Measurements from ENCODE around the gene SLC35F4.

The SLC35F4 gene

GRCh38 chr14:57610631-57611030, 255.3 kb downstream of the SLC35F4 start:
- TF ChIP-seq CTCF (IDR thresholded peaks at IDR 0.05; ENCODE audit: insufficient read depth, low read length, missing control alignments): no peak
- POLR2A ChIA-PET: no interaction called here
- no peak for DNase-seq (ENCODE audit: low read depth, low spot score)
- no peak overlapping the region for H3K4me3 ChIP-seq (ENCODE audit: low read depth, low read length)
- CTCF ChIA-PET: no interaction called here

GRCh38 chr14:57609192-57610075, 256.5 kb downstream of the SLC35F4 start:
- ChIA-PET POLR2A (no interaction called here), CTCF (no interaction called here)
- TF ChIP-seq CTCF (IDR thresholded peaks at IDR 0.05; ENCODE audit: insufficient read depth, low read length, missing control alignments): no peak
- no peak for DNase-seq (ENCODE audit: low read depth, low spot score)
- no peak overlapping the region for H3K4me3 ChIP-seq (ENCODE audit: low read depth, low read length)

GRCh38 chr14:57607086-57607485, 258.8 kb downstream of the SLC35F4 start:
- no peak for DNase-seq (ENCODE audit: low read depth, low spot score)
- POLR2A ChIA-PET: no interaction called here
- TF ChIP-seq CTCF (IDR thresholded peaks at IDR 0.05; ENCODE audit: insufficient read depth, low read length, missing control alignments): no peak
- CTCF ChIA-PET: no interaction called here
- H3K4me3 ChIP-seq (ENCODE audit: low read depth, low read length): no peak overlapping the region

- H3K4me3 ChIP-seq (ENCODE audit: low read depth, low read length): no peak overlapping the region
- POLR2A ChIA-PET: no interaction called here
- no peak for TF ChIP-seq CTCF (IDR thresholded peaks at IDR 0.05; ENCODE audit: insufficient read depth, low read length, missing control alignments)
- CTCF ChIA-PET: no interaction called here
- DNase-seq (ENCODE audit: low read depth, low spot score): no peak
Measured at GRCh38 chr14:57583396-57583795, 282.5 kb downstream of the SLC35F4 start.

- ChIA-PET CTCF (no interaction called here), POLR2A (no interaction called here)
- no peak for DNase-seq (ENCODE audit: low read depth, low spot score)
- no peak for TF ChIP-seq CTCF (IDR thresholded peaks at IDR 0.05; ENCODE audit: insufficient read depth, low read length, missing control alignments)
- H3K4me3 ChIP-seq (ENCODE audit: low read depth, low read length): no peak overlapping the region
Measured at GRCh38 chr14:57582746-57583145, 283.1 kb downstream of the SLC35F4 start.

- DNase-seq (ENCODE audit: low read depth, low spot score): no peak
- no peak for TF ChIP-seq CTCF (IDR thresholded peaks at IDR 0.05; ENCODE audit: insufficient read depth, low read length, missing control alignments)
- POLR2A ChIA-PET: no interaction called here
- no peak overlapping the region for H3K4me3 ChIP-seq (ENCODE audit: low read depth, low read length)
- CTCF ChIA-PET: no interaction called here
Measured at GRCh38 chr14:57578801-57579200, 287.1 kb downstream of the SLC35F4 start.

All from AG04449 (cell line).